HG02943 (cell line): ENCODE data around the gene AMZ1.
"Not testable (repeated sequence)": the region's sequence is repeated elsewhere in the genome, so short reads cannot be mapped to it uniquely, and the experiment has no call there.

ENCODE experiments used
- ATAC-seq: cut with Tn5 transposase; IDR thresholded peaks from one replicate; pipeline ENCODE4 v1.9.1; 2021; ENCODE audit warnings: mild to moderate bottlenecking, low read depth, moderate library complexity; ENCODE audit not compliant: unreplicated experiment

AMZ1 gene

GRCh38 chr7:2709553-2710285, 21.7 kb downstream of the AMZ1 start:
- ATAC-seq = peak; percentile 63

- ATAC-seq = peak; percentile 47
Observed at GRCh38 chr7:2710286-2710655, 22.3 kb downstream of the AMZ1 start.

- peak; percentile 31 for ATAC-seq
Observed at GRCh38 chr7:2710901-2711551, 23.0 kb downstream of the AMZ1 start.

GRCh38 chr7:2711895-2712675, 24.1 kb downstream of the AMZ1 start:
- no peak for ATAC-seq

- ATAC-seq = no peak
Observed at GRCh38 chr7:2713370-2713769, 25.4 kb downstream of the AMZ1 start.

- ATAC-seq = no peak
Observed at GRCh38 chr7:2713978-2714377, 26.0 kb downstream of the AMZ1 start.

GRCh38 chr7:2714636-2715035, 26.6 kb downstream of the AMZ1 start:
- no peak for ATAC-seq

GRCh38 chr7:2715341-2716231, 27.6 kb downstream of the AMZ1 start:
- no peak for ATAC-seq

- no peak for ATAC-seq
Observed at GRCh38 chr7:2716488-2716887, 28.5 kb downstream of the AMZ1 start.

GRCh38 chr7:2716906-2717292, 28.9 kb downstream of the AMZ1 start:
- no peak for ATAC-seq

GRCh38 chr7:2717293-2718261, 29.6 kb downstream of the AMZ1 start:
- ATAC-seq = no peak

GRCh38 chr7:2718296-2718965, 30.4 kb downstream of the AMZ1 start:
- ATAC-seq = no peak

- ATAC-seq = no peak
Observed at GRCh38 chr7:2719007-2719406, 31.0 kb downstream of the AMZ1 start.

- ATAC-seq = no peak
Observed at GRCh38 chr7:2720024-2720423, 32.0 kb downstream of the AMZ1 start.

- ATAC-seq = no peak
Observed at GRCh38 chr7:2721842-2722241, 33.8 kb downstream of the AMZ1 start.

- ATAC-seq = no peak
Observed at GRCh38 chr7:2722591-2722990, 34.6 kb downstream of the AMZ1 start.

GRCh38 chr7:2723138-2723850, 35.3 kb downstream of the AMZ1 start:
- no peak for ATAC-seq

GRCh38 chr7:2724036-2724435, 36.0 kb downstream of the AMZ1 start:
- not testable (repeated sequence) for ATAC-seq
